KOPT-K1 (cell line): ENCODE data around the gene SLC6A3.

Experiments
- H3K27ac ChIP-seq: fragments of 200-600 bp; sonication (generic); 2 replicates; pipeline ENCODE4 v1.5.1; 2016; ENCODE audit warnings: antibody characterized with exemption, mild to moderate bottlenecking, low read depth, low read length; ENCODE audit not compliant: poor library complexity, severe bottlenecking
- H3K36me3 ChIP-seq: fragments of 200-600 bp; sonication (generic); 2 replicates; pipeline ENCODE4 v1.5.1; 2017; ENCODE audit warnings: antibody characterized with exemption, mild to moderate bottlenecking, low read length, moderate library complexity; ENCODE audit not compliant: insufficient read depth
- H3K9me3 ChIP-seq: fragments of 200-600 bp; sonication (generic); 2 replicates; pipeline ENCODE4 v1.5.1; 2017; ENCODE audit warnings: antibody characterized with exemption, low read length, mild to moderate bottlenecking; ENCODE audit not compliant: insufficient read depth, poor library complexity, severe bottlenecking

SLC6A3 gene

DNA sequence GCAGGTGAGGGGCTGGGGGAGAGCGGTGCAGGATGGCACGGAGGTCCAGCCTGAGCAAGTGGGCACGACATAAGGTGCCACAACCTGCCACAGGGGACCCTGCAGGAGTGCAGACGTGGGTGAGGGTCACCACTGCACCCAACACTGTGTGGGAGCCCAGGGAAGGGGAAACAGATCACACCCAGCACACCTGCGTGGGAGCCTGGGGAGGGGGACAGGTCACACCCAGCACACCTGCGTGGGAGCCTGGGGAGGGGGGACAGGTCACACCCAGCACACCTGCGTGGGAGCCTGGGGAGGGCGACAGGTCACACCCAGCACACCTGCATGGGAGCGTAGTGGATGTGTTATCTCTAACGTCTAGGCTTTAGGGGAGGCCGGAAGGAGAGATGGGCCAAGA lies 53.0 kb downstream of the SLC6A3 start:
- Histone ChIP-seq H3K27ac (no peak overlapping the region), H3K9me3 (no peaks in the 10 kb centered on the region), H3K36me3 (no peaks in the 10 kb centered on the region)

DNA sequence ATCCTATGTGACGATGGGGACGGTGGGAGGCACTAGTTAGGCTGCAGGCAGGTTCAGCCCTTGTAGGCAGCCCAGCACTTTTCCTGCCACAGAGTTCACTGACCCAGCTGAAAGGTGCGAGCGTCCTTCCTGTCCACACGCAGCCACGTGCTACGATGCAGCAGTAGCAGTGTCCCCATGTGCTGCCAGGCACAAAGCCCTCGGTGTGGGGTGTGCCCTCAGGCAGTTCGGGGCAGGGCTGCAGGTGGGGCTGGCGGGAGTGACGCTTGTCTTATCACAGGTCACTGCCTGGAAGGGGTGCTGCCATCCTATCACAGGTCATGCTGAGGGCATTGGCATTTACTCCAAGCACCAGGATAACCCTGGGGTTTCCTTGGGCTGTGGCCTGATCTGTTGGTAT lies 53.5 kb downstream of the SLC6A3 start:
- no peaks in the 10 kb centered on the region for H3K9me3 ChIP-seq
- no peak overlapping the region for H3K27ac ChIP-seq

DNA sequence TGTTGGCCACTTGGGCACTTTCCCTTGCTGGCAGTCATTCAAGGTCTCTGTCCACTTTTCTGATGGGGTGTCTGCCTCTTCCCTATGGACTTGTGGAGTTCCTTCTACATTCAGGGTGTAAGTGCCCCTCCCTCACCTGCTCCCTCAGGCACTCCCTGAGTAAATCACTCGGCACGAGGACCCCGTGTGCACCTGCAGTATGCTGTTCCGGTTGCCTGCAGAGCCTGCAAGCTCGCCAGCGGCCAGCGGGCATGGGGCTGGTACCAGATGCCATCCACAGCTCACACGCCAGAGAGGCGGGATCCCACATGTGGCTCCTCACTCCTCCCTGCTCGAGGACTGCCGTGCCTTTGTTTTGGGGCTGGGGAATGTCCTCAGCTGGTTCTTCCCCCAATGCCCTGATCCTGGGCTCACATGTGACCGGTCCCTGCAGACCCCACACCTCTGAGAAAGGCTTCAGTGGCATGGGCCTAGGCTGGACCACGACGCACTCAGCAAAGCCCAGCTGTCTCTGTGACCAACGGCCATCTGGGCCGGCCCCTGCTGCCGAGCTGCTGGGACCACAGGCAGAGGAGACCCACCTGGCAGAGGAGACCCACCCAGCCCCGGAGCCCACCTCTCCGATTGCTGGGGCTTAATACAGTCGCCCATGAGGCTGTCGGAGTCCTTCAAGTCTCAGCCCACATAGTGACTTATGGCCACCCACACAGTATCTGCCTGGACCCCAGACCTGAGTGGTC lies 54.2 kb downstream of the SLC6A3 start:
- no peaks in the 10 kb centered on the region for H3K36me3 ChIP-seq
- H3K27ac ChIP-seq, result no peak overlapping the region
- no peaks in the 10 kb centered on the region for H3K9me3 ChIP-seq

More for the DNA sequence above, 53.5 kb downstream of the SLC6A3 start:
- no peaks in the 10 kb centered on the region for H3K36me3 ChIP-seq

DNA sequence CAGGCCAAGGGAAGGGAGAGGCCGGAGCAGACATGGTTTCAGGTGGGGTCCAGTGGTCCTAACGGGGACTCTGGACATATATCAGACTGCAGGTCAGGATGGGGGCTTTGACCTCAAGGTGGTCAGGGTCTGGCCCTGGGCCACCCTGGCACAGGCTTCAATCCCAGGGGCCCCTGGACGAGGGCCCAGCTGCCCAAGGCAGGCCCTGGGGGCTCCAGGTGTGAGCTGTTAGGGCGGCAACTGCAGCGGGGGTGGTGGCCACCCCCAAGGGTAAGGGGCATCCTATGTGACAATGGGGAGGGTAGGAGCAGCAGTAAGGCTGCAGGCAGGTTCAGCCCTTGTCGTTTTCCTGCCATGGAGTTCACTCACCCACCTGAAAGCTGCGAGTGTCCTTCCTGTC lies 54.9 kb downstream of the SLC6A3 start:
- no peaks in the 10 kb centered on the region for H3K36me3 ChIP-seq
- no peaks in the 10 kb centered on the region for H3K9me3 ChIP-seq
- H3K27ac ChIP-seq, result no peak overlapping the region

DNA sequence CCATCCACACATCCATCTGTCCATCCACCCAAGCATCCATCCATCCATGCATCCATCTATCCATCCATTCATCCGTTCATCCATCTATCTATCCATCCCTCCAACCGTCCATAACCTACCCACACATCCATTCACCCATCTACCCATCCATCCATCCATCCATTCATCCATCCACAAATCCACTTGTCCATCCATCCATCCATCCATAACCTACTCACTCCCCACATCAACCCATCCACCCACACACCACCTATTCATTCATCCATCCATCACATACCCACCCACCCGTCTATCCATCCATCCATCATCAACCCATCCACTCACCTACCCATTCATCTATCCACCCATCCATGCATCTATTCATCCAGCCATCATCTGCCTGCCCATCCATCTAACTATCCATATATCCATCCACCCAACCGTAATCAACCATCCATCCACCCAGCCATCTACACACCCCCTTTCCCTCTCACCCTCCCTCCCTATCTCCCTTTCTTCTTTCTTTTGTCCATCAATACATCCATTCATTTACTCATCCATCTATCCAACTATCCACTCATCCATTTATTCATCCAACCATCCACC lies 56.8 kb downstream of the SLC6A3 start:
- H3K36me3 ChIP-seq, result no peaks in the 10 kb centered on the region
- no peaks in the 10 kb centered on the region for H3K9me3 ChIP-seq
- H3K27ac ChIP-seq, result no peak overlapping the region

DNA sequence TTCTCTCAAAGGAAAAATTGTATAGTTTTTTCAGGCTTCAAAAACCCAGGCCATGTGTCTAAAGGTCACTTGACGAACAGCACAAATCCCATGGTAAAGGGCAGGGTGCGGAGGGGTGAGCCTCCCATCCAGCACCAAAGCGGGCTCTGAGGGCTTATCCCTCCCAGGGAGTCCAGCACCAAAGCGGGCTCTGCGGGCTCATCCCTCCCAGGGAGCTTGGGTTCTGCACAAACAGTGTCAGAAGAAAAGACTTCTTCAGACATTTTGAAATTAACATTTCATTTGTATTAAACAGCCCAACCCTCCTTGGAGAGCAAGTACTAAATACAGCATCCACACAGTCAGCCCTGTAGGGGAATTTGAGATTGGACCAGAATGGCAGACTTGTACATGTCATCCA lies 57.4 kb downstream of the SLC6A3 start:
- Histone ChIP-seq H3K27ac (no peak overlapping the region), H3K9me3 (no peaks in the 10 kb centered on the region), H3K36me3 (no peaks in the 10 kb centered on the region)

DNA sequence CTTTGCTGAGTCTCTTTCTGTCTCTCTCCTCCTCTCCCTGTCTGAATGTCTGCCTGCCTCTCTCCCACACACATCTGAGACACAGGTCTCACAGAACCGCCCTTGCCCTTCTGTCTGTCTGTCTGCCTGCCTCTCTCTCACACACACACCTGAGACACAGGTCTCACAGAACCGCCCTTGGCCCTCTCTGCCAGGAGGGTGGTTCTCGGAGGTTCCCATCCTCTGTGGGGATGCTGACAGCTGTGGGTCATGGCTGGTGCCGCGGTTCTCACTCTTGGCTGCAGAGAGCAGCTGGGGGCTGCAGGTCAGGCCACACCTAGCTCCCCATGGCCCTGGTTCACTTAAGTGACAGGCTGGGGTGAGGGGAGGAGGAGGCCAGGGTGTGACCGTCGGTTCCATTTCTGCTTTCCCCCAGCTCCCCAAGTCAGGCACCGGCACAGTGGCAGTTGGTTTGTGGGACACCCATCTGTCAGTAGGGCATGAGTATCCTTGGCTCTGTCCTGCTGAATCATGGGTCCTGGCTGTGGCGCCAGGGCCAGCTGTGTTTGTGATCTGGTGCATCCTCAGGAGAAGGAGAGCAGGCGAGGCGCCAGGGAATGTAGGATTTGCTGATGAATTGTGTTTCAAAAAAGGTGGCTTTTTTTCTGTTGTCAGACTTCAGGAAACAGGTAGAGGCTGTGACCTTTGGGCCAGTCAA lies 58.0 kb downstream of the SLC6A3 start:
- no peaks in the 10 kb centered on the region for H3K9me3 ChIP-seq
- no peaks in the 10 kb centered on the region for H3K36me3 ChIP-seq
- H3K27ac ChIP-seq, result no peak overlapping the region

DNA sequence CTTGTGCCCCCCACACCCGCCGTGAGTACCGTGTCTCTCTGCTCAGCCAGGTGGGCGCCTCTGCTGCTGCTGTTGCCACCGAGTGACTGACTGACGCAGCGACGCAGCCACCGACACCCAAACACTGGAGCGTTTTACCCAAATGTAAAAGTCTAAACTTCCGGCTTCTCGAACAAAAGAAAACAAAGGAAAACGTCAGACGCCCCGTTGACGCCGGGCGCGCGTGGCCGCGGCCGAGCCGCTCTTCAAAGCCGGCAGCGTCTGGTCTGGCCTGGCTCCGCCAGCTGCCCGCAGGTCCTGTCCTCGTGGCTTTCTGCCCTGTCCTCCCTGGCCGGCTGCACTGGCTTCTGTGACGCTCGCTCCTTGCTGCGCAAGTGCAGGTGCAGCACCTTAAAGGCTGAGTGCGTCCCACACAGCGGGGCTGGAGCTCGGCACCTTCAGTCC lies 58.9 kb downstream of the SLC6A3 start:
- Histone ChIP-seq H3K9me3 (no peaks in the 10 kb centered on the region), H3K36me3 (no peaks in the 10 kb centered on the region), H3K27ac (peak overlapping the region; percentile 69)

DNA sequence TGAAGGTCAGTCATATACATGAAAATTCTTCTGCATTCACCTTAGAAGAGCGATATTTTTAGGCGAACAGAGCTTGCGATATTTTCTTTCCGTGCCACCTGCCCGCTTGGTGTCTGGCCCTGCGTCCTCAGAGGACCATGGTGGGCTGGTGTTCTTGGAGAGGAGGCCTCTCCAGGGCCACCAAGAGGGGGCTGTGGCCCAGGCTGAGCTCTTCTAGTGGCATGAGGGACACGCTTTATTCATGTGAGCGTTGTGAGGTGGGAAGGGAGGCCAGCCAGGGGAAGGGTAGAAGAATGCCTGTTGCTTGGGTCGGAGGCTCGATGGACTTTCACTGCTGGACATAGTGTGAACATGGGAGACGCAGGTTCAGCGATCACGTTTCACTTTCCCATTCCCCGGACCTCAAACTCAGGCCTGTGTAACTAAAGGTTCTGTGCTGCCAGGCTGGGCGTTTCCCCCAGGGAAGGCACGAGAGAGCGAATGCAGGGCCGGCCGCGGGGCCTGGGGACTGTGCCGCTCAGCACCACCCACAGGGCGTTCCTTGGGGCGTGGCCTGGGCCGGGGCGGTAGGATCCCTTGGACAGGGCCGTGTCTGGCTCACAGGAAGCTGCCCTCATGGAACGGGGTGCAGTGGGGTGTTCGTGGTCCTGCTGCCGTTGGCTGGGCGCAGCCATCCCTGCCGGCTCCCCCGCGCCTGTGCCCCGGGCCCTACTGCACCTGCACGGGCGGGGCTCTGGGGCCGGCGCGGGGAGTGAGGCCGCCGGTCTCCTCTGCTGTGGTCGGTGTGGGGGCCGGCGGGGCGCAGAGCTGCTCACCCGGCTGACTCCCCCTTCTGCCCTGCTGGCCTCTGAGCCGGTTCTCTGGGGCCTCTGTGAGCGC lies 59.6 kb downstream of the SLC6A3 start:
- no peaks in the 10 kb centered on the region for H3K9me3 ChIP-seq
- H3K27ac ChIP-seq, result peak overlapping the region; percentile 69
- no peaks in the 10 kb centered on the region for H3K36me3 ChIP-seq

DNA sequence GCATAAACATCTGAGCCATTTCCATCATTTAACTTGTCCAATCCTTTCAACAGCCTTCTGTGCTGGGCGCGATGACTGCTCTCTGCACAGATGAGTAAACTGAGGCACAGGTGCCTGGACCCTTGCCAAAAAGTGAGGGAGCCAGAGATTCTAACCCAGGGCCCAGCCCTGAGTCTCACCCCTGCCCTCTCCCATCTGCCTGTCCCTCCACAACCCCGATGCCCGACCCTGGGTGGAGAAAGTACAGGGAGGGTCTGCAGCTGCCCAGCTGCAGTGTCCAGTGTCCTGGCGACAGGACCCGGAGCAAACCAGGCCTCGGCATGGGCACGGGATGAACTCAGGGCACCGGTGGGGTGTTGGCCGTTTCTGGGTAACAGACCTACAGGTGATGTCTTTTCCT lies 60.7 kb downstream of the SLC6A3 start:
- Histone ChIP-seq H3K36me3 (no peaks in the 10 kb centered on the region), H3K9me3 (peaks cover 6% of the 10 kb centered on the region), H3K27ac (no peak overlapping the region)

DNA sequence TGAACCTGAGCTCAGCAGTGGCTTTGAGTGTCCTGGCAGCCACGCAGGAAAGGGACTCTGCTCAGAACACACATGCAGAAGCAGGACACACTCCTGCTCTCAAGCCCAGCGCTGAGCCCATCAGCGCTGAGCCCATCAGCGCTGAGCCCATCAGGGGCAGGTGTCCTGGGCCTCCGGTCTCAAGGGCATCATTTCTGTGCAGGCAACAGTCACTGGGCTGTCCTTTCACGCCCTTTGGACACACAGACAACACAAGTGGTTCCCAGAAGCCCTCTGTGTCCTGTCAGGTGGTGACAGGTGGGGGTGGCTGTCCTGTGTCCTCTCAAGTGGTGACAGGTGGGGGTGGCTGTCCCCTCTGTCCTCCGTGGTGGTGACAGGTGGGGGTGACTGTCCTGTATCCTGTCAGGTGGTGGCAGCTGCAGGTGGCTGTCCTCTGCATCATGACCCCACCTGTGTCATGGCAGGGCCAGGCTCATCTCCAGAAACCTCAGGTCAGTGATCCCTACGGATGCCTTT lies 61.3 kb downstream of the SLC6A3 start:
- no peak overlapping the region for H3K27ac ChIP-seq
- no peaks in the 10 kb centered on the region for H3K36me3 ChIP-seq
- peaks cover 11% of the 10 kb centered on the region for H3K9me3 ChIP-seq

DNA sequence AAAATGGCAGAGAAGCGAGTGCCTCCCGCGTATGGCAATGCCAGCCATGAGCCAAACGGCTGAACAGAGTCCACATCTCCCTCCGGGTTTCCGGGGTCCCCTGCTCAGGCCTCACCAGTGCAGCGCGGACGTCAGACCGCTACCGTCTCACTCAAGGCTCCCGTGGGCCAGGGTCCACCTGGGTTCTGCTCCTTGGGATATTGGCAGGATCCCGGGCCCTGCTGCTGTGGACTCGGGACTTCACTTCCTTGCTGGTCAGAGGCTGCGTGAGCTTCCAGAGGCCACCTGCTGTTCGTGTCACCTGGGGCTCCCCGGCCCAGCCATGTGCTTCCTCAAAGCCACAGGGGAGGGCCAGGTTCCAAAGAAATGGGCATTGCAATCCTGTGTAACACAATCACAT lies 61.9 kb downstream of the SLC6A3 start:
- H3K9me3 ChIP-seq, result peaks cover 17% of the 10 kb centered on the region
- H3K27ac ChIP-seq, result no peak overlapping the region
- H3K36me3 ChIP-seq, result no peaks in the 10 kb centered on the region

DNA sequence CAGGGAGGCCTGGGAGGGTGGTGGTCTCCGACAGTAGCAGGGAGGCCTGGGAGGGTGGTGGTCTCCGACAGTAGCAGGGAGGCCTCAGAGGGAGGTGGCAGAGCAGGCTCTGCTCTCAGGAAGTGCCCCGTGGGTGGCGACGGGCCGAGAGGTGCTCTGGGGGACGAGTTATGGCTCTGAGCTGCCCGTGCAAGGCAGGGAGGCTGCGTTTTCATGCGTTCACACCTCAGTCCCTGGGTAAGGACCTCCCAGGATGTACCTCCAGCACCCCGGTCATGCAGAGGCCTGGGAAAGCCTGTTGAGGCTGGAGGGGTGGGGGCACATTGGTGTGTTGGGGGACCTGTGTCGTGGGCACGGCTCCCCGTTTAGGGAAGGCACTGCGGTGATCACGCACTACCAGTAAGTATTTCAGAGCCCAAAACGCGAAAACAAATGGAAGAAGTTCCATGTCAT lies 63.0 kb downstream of the SLC6A3 start:
- no peak overlapping the region for H3K27ac ChIP-seq
- peaks cover 22% of the 10 kb centered on the region for H3K9me3 ChIP-seq
- no peaks in the 10 kb centered on the region for H3K36me3 ChIP-seq

DNA sequence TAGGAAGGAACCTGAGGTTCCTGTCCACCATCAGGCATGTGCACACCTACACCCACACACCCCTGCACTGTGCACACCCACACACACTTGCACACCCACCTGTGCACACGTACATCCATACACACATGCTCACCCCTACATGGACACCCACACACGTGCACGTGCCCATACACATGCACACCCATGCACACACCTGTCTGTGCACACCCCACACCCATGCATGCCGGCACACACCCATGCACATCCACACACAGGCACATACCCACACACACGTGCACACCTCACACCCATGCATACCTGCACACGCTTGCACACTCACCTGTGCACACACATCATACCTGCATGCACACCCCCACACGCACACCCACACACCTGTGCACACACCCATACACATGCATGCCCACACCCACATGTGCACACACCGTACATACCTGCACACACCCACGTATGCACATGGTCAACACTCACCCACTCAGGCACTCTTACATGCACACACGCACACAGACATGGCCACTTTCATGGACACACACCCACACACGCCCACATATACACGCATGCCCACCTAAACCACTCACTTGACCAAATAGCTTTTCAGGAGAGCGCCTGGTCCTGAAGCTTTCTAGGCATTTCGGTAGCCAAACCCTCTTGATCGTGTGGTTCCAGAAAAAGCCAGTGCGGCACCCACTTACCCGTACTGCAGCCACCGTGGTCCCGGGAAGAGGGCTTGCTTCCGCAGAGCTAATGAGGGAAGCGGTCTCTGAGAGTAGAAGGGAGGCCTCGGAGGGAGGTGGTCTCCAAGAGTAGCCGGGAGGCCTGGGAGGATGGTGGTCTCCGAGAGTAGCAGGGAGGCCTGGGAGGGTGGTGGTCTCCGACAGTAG lies 63.6 kb downstream of the SLC6A3 start:
- Histone ChIP-seq H3K36me3 (no peaks in the 10 kb centered on the region), H3K9me3 (peaks cover 22% of the 10 kb centered on the region), H3K27ac (no peak overlapping the region)
